Glomerular visceral epithelial cell (primary cell): ENCODE data around the gene ADAMTS2.

Source experiments
- DNase-seq: peaks from one replicate; pipeline ENCODE4 v3.0.0-alpha.2; 2016; ENCODE audit errors: extremely low spot score

Gene ADAMTS2

DNA sequence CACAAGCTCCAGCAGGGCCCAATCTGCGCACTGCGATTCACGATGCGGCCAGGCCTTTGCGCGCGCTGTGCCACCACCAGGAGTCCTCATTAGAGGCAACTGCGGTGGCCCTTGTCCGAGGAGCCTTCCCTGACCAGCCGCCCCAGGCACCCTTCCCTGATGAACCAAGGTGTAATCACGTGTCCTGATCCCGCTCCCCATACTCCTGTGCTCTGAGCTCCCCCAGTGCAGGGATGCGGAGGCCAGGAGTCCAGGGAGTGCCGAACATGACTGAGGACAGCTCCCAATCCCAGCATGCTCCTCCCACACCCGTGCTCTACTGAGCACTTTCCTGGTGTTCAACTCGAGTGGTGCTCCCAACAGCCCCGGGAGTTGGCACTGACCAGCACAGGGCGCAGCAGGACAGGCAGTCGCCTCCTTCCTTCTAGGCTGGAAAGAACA is 150.3 kb downstream of the ADAMTS2 start:
- DNase-seq, result no peak

DNA sequence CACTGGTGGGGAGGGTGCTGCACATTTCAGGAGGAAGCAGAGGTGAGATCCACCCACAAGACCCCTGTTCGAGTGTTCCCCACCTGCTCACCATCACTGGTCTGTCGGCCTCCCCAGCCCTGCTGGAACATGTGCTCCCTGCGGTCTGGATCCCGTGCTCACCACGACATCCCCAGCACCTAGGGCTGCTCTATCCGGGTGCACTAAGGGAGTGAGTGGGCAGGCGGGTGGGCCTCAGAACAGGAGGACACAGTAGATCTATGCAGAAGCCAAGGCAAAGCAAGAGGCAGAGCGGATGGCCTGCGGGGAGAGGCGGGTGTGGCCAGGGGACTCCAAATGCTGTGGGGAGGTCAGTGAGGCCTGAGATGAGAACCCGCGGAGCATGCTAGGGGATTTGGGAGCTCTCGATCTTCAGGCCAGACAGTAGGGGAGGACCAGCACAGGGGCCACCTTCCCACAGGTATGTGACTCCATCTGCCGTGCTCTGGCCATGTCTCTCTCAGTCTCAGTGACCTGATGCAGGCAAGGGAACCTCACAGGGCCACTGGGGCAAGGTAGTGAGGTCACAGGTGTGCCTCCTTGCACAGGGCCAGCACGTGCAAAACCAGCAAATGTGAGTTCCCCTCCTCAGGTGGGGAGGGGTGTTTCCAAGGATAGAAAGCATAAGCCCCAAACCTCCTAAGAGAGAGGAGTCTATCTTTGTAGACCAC is 150.9 kb downstream of the ADAMTS2 start:
- no peak for DNase-seq

DNA sequence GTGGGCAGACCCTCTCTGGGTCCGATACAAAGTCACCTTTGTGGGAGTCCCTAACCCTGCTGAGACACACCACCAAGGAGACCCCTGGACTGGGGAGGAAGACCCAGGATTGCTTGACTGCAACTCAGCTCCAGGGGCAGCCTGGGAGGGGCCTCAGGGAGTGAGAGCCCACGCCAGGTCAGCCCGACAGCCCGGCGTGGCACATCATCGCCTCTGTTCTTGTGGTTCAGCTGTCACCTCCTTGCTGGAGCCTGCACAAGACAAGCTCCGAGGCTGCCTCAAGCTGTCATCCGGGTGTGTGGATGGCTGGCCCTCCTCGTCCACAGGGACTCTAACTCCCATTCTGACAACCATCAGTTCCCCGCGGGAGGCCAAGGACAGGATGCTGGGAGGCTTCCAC is 151.5 kb downstream of the ADAMTS2 start:
- DNase-seq, result no peak

- DNase-seq, result no peak
Measured at GRCh38 chr5:179192891-179193470, 152.3 kb downstream of the ADAMTS2 start.

GRCh38 chr5:179192185-179192890 is 152.9 kb downstream of the ADAMTS2 start:
- DNase-seq, result no peak

DNA sequence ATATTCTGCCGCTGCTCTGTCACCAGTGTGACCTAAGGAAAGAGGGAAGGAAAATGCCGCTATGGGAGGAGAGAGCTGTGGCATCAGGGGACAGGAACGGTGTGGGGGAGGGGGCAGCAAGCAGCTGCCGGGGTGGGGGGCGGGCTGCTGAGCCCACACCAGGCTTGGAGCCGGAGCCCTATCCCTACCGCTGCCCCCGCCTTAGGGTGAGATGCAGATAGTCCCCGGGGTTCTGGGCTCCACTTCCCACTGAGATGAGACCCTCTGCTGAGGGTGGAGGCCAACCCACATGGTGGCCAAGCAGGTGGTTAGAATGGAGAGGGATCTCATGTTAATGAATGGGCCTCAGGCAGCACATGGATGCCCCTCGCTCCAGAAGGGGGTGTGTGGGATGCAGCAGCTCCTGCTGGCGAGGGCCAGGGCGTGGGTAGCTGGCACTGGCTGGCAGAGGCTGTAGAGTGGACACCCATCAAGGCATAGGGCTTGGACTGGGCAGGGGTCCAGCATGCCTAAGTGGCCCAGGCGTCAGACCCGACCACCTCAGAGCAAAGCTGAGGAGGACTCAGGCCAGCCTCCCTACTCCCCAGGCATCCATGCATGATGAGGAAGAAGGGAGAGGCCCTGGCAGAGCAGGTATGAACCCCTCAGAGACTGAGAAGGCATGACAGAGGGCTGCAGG is 153.6 kb downstream of the ADAMTS2 start:
- no peak for DNase-seq

DNA sequence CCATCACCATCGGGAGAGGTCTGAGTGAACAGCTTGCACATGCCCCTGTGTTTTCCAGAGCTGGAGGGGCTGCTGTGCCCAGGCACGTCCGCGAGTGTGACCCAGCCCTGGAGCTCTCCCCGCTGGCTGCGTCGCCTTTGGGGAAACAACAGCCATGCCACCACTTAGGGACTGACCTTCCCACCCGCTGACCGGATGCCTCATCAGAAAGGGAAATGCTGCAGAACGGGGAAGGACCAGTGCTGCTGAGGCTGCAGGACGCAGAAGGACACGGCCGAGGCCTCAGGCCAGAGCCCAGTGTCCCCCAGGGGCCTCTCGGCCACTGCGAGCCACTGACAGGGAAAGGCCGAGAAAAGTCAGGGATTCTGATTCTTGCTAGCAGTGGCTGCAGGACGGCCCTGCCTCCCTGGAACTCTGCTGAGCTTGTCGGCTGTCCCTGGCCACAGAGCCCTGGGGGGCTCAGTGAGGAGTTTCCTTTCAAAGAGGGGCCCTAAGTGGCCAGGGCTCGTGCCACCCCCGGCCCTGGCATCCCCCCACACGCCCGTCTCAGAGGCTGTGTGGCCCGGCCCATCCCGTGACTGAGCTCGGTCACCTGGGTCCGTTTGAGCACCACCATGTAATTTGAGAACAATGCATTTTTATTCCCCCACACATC is 154.3 kb downstream of the ADAMTS2 start:
- DNase-seq, result no peak

- no peak for DNase-seq
Measured at GRCh38 chr5:179188636-179189035, 156.6 kb downstream of the ADAMTS2 start.

DNA sequence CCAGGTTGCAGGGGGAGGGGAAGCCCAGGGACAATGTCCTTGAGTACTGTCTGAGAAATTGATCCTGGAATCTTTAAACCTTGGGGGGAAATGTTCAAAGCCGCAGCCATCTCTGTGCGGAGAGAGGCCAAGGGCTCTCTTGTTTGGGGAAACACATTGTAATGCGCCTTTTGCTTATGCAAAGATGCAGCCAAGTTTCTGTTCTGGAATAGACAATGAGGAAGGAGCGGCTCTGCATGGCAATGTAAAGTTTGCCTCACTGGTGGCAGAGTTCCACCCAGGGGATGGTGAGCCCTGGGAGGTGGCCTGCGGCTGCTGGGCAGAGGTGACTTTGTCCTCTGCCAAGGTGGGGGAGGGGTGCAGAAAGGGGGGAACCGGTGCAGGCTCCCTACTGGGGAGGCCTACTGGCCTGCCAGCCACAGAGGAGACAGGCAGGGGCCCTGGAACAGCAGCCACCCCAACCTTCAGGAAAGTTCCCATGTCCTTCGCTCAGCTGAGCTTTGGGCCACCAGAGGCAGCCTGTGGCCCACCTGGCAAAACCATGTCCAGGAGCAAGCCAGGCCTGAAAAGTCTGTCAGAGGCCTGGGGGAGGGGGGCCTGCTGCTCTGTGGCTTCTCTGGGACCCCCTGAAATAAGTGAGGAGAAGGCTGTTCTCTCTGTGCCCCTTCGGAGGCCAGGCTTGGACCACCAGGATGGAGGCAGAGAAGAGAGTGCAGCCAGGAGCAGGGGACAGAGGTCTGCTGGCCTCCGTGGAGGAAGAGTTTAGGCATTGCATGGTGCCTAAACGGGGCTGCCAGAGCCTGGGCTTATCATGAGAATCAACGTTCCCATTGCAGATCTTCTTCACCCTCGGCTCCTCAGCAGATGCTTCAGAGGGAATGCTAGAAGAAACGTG is 157.3 kb downstream of the ADAMTS2 start:
- no peak for DNase-seq

- no peak for DNase-seq
Measured at GRCh38 chr5:179187229-179187678, 158.0 kb downstream of the ADAMTS2 start.

GRCh38 chr5:179186801-179187200 is 158.5 kb downstream of the ADAMTS2 start:
- DNase-seq, result no peak

DNA sequence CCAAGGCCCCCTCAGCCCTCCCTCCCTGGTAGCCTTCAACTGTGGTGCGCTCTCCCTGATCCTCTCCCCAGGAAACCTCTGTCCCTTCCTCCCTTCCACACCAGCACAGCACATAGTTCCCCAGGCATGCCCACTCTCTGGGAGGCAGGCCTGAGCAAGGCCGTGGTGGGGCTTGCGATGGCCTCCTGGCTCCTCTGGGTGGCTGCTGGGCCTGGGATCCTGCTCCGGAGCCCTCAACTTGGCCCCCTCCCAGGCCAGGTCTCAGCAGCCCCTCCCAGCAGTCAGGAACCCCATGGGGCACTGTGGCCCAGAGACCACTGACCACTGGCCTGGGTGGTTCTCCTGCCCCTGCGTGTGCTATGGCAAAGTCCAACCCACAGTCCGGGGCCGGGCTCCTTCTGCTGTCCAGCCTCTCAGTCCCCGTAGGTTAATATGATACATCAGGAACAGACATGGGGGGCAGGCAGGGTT is 159.3 kb downstream of the ADAMTS2 start:
- no peak for DNase-seq

DNA sequence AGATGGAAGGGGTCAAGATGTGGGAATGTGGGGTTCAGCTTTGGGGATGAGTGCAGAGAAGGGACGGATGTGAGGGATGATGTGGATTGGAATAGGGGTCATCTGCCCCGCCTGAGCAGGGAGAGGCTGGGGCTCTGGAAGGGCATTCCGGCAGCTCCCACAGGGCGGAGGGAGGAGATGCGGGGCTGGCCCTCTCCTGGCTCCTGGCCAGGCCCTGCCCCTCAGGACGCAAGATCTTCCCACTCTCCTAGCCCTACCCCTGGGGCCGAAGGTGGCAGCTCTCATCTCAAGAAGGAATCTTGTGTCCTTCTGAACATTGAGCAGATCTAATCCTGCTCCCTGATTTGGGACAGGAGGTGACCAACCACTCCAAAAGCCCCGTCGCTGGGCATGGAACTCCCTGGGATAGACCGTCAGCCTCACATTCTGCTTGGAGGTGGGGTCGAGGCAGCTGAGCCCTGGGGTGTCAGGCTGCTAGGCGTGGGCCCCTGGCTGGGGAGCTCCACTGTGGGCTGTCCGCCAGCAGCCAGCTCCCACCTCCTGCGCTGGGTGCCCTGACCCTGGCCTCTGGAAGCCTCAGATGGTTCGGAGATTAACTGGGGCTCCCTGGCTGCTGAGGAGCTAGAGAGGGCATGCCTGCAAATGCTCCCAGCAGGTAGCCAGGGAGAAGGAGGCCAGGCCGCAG is 159.9 kb downstream of the ADAMTS2 start:
- DNase-seq, result no peak

GRCh38 chr5:179184521-179185050 is 160.7 kb downstream of the ADAMTS2 start:
- DNase-seq, result no peak

DNA sequence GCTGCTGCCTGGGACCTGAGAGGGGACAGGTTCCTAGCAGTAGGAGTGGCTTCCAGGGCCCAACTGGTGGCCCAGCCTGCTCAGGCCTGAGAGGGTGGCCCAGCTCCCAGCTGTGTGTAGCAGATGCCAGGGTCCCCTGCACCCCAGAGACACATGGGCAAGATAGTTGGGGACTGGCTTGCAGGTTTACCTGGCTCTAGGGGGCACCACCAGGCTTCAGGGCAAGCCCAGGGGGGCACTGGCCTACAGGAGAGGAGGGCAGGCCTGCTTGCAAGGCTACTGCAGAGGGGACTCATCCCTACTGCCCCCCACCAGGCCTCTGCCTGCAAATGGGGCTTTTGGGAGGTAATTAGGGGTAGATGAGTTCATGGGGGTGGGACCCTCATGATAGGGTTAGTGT is 161.8 kb downstream of the ADAMTS2 start:
- no peak for DNase-seq

- DNase-seq, result no peak
Measured at GRCh38 chr5:179182601-179183000, 162.7 kb downstream of the ADAMTS2 start.

- no peak for DNase-seq
Measured at GRCh38 chr5:179181988-179182387, 163.3 kb downstream of the ADAMTS2 start.

- DNase-seq, result no peak
Measured at GRCh38 chr5:179180921-179181645, 164.2 kb downstream of the ADAMTS2 start.

DNA sequence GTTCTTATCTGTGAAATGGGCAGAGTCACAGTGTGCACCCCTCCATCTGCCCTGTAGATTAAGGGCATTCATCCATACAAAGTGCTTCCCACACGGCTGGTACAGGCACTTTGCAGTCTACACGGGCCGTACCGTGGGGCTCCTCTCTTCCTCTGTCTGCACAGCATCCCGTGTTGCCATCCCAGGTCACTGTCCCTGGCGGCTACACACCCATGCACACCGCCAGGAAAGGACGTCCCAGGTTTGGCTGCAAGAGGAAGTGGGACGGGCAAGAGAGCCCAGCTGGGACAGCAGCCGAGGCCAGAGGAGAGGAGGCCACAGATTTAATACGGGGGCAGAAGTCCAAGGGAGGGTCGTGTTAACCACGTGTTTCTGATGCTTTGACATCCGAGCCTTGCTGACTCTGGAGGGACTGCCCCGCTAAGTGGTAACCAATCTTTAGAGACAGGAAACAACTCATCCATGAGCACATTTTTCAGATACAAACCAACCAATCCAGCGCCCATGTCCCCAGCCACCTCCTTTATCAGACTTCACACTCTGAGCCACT is 165.1 kb downstream of the ADAMTS2 start:
- no peak for DNase-seq
